WI38 (cell line): ENCODE data around the gene OSTN.
"Not testable (repeated sequence)": the region's sequence is repeated elsewhere in the genome, so short reads cannot be mapped to it uniquely, and the experiment has no call there.

ENCODE experiments used
- H3K4me3 ChIP-seq: 2 replicates; pipeline ENCODE4 v1.5.1; 2011; ENCODE audit warnings: low read depth, mild to moderate bottlenecking, control low read depth, low read length
- CTCF ChIP-seq: IDR thresholded peaks from 2 replicates; pipeline ENCODE4 v1.5.1; 2012; ENCODE audit warnings: low read depth, mild to moderate bottlenecking, control low read depth, low read length

The OSTN gene

GRCh38 chr3:191240486-191240885, 41.4 kb downstream of the OSTN start:
- no peak overlapping the region for H3K4me3 ChIP-seq

GRCh38 chr3:191244242-191244867, 45.3 kb downstream of the OSTN start:
- no peak; the same call in 1 of the 2 replicates for TF ChIP-seq CTCF
- no peak overlapping the region for H3K4me3 ChIP-seq

More at GRCh38 chr3:191240486-191240885, 41.4 kb downstream of the OSTN start:
- TF ChIP-seq CTCF, result no peak

GRCh38 chr3:191246034-191246433, 47.0 kb downstream of the OSTN start:
- not testable (repeated sequence) for H3K4me3 ChIP-seq

DNA sequence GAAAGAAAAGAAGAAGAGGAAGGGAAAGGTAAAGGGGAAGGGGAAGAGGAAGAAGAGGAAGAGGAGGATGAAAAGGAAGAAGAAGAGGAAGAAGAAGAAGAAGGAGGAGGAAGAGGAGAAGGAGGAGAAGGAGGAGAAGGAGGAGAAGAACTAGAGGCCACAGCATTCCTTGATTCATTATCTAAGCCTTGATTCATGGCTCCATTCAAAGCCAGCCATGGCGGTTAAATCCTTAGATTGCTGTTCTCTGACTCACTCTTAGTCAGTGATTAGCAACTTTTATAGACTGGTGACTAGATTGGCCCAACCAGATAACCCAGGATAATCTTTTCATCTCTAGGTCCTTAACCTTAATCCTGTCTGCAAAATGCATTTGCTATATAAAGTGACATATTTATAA, 47.6 kb downstream of the OSTN start:
- TF ChIP-seq CTCF, result no peak
- no peak overlapping the region for H3K4me3 ChIP-seq

- TF ChIP-seq CTCF, result no peak
- H3K4me3 ChIP-seq, result no peak overlapping the region
Observed at GRCh38 chr3:191253089-191253799, 54.2 kb downstream of the OSTN start.

DNA sequence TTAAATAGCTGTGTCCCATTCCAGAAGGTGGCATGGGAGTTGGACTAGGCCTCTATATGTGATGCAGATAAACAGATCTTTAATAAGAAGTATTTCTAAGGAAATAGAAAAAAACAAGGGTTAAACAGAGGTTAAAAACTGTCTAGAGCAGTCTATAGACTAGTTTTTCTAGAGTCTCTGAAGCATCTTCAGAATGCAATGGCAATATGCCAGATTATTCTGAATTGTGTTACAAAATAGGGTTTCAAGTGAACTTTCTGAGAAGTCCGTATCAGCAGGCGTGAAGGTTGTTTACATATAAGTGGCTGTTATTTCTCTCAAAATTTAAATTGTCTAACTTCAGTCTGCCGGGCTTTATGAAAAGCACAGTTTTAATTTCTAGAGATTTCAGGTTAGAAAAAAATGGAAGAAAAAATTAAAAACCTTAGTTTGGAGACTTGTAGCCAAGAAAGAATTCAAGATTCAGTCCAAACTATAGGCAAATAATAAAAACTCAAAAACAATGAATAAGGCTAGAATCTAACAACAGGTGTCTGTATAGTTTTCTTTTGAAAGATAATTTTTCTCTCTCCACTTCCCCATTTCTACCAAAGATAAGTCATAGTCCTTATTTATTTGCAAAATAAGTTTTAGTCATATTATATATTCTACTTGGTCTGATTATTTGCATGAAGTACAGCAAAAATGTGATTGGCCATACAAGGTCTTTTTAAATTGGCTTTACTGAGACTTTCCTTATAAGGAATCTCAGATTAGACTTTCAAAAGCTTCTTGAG, 55.2 kb downstream of the OSTN start:
- H3K4me3 ChIP-seq, result no peak overlapping the region
- TF ChIP-seq CTCF, result no peak

GRCh38 chr3:191255156-191255555, 56.1 kb downstream of the OSTN start:
- TF ChIP-seq CTCF, result no peak

More at GRCh38 chr3:191255156-191255555, 56.1 kb downstream of the OSTN start:
- H3K4me3 ChIP-seq, result no peak overlapping the region
